HG03095 (cell line): ENCODE data around the gene PPDPF.
"Not testable (repeated sequence)": the region's sequence is repeated elsewhere in the genome, so short reads cannot be mapped to it uniquely, and the experiment has no call there.

Experiments used
- ATAC-seq: cut with Tn5 transposase; IDR thresholded peaks from one replicate; pipeline ENCODE4 v1.9.1; 2021; ENCODE audit warnings: moderate library complexity; ENCODE audit not compliant: unreplicated experiment

The PPDPF gene

DNA sequence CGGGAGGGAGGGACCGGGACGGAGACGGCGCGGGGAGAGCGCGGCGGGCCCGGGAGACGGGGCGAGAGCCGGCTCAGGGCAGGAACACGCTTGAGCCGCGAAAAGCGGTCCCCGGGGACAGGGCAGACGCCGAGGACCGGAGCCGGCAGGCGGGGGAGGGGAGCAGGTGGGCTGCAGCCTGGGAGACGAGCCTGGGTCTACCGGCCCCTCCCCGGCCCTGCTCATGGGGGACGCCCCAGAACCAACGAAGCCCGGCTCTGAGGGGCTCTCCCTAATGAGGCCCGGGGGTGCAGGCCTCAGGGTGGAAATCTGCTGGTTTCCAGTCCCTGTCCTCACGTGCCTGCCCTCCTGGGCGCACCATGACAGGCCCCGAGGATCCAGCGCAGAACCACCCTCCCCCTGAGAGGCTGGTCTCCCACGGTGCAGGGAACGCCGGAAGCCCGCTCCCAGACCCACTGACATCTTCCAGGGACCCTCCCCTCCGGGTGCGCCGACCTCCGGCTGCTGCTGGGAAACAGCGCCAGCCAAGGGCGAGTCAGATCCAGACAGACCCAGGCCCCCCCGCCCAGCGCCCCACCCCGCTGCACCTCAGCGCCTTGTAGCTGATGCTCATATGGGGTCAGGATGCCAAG, 21.1 kb upstream of the PPDPF start:
- ATAC-seq = no peak

DNA sequence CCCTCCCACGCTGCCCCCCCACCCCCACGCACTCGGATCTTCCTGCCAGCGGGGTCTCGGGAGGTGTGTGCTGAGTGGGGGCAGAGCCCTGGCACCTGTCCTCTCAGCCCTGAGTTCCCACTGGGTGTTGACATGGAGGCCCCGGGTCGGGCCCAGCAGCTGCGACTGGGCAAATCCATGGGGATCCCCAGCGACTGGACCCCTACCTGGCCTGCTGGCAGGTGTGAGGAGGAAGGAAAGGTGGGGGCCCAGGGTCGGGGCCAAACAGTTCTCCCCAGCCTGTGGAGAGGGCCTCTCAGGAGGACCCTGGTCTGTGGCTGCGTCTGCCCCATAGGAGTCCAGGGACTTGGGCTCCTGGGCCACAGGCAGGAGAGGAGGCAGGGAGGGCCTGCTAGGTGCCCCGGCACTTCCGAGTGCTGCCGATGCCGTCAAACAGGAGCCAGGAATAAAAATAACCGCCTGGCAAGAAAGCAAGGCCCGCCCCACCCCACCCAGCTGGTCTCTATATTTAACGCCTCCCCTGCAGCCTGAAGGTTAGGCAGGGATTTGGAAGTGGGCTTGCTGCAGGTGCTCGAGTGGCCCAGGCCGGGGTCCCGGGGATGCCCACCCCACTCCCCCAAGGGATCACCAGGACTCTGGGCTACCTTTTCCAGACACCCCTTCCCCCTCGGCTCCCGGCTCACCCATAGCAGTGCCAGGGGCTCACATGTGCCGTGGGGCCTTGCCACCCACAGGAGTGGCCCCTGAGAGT, 20.2 kb upstream of the PPDPF start:
- no peak for ATAC-seq

DNA sequence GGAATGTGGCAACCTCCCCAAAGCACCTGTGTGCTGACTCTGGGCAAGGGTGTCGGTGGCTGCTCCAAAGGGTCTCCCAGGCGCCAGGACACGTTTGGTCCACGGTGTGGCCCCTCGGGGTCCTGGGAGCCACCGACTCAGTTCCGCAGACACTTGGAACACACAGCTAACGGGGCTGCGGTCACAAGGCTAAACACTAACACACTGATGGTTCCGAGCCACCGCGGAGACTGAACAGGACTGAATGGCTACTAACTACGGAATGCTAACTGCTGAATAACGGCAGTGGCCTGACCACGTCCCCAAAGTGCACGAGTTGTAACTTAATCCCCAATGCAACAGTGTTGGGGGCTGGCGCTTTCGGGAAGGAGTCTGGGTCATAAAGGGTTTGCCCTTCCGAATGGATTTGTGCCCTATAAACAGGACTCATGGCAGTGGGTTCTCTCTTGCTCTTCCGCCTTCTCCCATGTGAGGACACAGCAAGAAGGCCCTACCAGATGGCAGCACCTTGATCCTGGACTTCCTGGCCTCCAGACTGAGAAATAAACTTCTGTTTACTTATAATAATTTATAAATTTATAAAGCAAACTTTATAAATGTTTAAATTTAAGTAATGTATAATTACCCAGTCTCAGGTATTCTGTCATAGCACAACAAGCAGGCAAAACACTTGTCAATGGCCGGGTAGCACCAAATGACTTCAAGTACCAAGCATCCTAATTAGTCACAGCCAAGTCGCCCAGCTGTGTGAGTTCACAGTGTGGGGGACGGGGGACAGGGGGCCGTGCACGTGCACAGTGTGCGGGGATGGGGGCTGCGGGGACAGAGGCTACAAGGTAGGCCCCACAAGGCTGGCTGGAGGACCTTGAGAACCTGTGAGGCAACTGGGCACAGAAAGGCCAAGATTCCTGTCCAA, 19.4 kb upstream of the PPDPF start:
- no peak for ATAC-seq

DNA sequence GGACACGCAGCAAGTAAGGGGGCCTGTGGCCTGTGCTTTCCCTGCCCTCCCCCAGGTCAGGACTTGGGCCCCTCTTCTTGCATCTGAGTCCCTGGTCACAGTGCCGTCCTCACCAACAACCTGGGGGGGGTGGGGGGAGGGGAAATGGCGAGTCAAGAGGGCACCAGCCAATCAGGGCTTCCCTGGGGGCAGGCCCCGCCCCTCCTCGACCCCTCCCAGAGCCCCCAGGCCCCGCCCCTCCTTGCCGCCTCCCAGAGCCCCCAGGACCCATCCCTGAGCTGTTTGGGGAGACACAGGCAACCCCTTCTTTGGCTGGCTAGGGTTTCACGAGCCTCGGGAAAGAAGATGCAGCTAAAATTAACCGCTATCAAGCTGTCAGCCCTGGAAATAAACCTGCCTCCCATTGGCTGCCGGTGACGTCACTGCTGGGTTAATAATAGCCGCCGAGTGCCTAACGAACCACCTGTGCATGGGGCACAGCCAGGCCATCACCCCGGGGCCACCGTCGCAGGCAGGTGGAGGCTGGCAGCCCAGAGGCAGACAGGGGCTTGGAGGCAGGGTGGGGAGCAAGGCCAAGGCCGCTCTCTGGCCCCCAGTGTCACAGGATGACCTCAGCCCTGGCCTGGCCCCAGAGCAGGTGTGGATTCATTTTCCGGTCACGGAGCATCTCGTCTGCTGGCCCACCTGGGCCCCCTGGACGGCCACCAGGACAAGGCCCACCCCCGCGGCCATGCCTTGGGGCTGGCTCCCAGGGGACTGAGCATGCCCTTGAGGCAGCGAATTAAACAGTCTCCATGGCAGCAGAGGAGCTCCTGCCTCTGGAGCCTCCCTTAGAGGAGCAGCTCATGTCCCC, 18.5 kb upstream of the PPDPF start:
- no peak for ATAC-seq

DNA sequence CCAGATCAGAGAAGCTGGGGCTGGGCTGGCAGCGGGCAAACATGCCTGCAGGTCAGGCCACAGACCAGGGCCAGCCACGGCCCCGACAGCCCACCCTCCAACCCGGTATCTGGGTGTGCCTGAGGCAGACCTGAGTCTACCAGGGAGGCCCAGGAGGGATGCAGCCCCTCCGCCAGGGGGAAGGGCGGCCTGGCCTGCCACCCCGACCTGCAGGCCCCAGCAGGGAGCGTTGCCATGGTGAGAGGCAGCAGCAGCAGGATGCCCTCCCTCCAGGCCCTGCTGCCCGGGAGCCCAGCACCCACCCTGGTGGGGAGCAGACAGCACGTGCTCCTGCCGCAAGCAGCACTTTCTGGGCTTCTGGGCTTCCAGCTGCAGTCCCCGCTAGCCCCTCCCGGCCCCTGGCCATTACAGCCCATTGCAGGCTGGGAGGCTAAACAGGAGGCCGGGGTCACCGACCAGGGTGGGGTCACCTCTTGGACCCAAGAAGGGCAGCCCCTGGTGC, 17.8 kb upstream of the PPDPF start:
- ATAC-seq = no peak

DNA sequence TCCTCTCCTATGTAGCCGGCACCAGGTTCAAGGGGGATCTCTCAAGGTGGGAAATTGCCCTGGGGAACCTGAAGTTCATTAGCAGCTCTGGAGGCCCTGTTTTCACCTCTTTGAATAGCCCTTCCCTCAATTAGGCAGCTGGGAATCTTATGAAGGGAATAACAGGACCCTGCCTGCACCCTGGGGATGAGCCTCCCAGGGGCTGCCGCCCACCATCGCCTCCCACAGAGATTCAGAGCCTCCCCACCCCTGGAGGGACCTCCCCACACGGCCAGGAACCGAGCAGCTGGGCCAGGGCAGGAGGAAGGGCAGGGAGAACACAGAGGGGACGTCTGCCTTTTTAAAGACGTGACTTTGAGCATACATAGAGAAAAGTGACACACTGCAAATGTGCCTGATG, 17.0 kb upstream of the PPDPF start:
- no peak for ATAC-seq

DNA sequence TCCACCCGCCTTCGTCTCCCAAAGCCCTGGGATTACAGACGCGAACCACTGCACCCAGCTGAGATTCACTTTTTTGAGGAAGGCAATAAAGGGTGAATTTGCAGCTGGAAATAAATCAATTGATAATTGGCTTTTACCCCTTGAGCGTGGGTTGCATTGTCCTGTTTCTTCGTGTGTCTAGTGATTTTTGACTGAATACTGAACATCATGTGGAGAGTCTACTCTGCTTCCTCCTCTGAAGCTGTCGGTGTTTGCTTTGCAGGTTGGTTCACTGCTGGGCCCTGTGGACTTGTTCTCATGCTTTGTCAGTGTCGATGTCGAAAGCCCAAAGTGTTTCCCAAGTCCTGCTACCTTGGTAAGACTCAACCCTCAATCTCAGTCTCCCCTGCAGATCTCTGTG, 15.9 kb upstream of the PPDPF start:
- no peak for ATAC-seq

DNA sequence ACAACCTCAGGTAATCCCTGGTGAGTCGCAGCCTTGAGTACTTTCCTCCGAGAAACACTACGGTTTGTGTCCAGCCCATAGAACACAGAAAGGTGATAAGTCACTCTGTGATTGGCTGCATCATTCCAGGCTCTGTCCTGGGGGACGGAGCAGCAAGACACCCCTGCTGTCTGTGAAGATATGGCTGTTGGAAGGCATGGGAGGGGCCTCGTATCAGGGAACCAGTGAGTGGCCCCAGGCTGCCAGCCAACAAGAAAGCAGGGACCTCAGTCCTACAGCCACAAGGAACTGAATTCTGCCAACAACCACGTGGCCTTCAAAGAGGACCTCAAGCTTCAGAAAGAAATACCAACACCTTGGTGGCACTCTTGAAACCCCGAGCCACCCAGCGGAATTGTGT, 15.3 kb upstream of the PPDPF start:
- ATAC-seq = no peak

DNA sequence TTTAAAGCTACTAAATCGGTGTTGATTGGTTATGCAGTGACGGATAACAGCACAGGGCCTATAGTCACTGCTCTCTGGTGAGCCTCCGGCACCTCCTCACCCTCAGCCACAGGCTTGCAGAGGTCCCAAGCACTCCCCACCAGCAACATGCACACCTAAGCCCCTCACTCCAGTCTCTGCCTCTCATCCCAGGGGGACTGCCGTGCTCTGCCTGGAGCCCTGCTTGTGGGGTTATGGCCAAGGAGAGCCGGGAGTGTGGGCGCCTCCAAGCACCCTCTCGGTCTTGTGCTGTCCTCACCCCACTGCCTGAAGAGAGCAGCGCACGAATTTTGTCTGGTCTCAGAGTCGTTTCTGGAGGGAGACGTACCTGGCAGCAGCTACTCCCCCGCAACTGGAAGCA, 14.8 kb upstream of the PPDPF start:
- ATAC-seq = no peak

DNA sequence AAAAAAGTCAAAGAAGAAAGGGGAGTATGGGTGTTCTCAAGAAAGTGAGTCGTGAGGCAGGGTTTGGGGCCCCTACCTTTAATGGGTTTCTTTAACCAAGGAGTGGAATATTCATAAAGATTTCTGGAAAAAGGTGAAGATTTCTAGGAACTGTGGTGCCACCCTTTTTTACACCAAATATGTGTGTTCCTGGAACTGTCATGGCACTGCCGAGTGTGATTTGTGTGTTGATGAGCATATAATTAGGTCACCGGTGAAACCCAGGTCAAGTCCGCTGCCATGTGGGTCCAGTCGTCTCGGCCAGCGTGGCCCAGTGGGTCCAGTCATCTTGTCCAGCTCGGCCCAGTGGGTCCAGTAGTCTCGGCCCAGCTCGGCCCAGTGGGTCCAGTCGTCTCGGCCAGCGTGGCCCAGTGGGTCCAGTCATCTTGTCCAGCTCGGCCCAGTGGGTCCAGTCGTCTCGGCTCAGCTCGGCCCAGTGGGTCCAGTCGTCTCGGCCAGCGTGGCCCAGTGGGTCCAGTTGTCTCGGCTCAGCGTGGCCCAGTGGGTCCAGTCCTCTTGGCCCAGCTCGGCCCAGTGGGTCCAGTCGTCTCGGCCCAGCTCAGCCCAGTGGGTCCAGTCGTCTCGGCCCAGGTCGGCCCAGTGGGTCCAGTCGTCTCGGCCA, 13.4 kb upstream of the PPDPF start:
- no peak for ATAC-seq

DNA sequence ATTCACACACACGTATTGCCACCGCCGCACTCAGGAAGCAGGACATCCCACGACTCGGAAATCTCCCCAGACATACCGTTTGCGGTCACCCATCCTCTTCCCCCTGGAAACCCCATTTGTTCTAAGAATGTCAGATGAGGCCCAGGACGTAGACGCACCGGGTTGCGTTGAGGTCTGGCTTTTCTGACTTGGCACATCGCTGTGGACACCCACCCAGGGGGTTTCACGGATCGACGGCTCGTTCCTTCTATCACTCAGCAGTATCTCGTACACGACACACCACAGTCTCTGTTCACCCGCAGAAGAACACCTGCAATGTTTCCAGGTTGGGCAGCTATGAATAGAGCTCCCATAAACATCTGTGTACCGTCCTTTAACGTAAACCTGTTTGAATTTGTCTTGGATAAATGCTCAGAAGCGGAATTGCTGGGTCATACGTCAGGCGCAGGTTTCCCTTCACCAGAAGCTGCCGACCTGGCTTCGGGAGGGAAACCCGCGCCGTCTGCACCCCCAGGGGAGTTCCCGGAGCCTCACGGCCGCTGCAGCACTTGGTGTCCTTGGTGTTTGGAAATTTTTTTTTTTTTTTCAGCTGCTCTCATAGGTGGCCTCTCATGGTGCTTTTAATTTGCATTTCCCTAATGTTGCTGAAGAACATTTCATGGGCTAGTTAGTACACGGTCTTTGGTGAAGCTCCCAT, 12.3 kb upstream of the PPDPF start:
- ATAC-seq = no peak

DNA sequence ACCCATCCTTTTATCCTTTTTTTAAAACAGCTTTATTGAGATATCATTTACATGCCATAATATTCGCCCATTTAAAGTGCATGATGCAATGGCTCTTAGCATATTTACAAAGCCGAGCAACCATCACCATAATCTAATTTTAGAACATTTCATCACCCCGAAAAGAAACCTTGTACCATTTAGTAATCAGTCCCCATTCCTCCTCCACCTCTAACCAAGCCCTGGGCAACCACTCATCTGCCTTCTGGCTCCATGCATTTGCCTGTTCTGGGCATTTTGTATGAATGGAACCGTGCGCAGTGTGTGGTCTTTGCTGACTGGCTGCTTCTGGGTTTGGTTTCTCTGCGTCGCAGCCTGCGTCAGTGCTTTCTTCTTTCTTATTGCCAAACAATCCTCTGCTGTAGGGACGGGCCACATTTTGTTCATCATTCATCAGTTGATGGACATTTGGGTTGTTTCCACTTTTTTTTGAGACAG, 11.4 kb upstream of the PPDPF start:
- ATAC-seq = no peak

DNA sequence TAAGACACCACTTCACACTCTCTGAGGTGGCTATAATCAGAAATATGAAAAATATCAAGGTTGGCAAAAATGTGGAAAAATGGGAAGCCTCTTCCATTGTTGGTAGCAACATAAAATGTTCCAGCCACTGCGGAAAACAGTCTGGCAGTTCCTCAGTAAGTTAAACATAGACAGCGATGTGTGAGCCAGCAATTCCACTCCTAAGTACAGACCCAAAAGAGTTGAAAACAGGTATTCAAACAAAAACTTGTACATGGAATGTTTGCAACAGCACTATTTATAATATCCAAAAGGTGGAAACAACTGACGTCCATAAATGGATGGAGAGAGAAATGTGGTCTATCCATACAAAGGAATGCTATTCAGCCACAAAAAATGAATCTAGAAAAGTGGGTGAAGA, 7.4 kb upstream of the PPDPF start:
- ATAC-seq = no peak

DNA sequence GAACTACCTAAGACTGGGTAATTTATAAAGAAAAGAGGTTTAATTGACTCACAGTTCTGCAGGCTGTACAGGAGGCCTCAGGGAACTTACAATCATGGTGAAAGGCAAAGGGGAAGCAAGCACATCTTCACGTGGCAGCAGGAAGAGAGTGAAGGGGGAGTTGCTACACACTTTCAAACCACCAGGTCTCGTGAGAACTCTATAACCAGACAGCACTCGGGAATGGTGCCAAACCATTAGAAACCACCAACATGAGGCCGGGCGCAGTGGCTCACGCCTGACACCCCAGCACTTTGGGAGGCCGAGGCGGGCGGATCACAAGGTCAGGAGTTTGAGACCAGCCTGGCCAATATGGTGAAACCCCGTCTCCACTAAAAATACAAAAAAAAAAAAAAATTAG, 6.0 kb upstream of the PPDPF start:
- ATAC-seq = not testable (repeated sequence)

DNA sequence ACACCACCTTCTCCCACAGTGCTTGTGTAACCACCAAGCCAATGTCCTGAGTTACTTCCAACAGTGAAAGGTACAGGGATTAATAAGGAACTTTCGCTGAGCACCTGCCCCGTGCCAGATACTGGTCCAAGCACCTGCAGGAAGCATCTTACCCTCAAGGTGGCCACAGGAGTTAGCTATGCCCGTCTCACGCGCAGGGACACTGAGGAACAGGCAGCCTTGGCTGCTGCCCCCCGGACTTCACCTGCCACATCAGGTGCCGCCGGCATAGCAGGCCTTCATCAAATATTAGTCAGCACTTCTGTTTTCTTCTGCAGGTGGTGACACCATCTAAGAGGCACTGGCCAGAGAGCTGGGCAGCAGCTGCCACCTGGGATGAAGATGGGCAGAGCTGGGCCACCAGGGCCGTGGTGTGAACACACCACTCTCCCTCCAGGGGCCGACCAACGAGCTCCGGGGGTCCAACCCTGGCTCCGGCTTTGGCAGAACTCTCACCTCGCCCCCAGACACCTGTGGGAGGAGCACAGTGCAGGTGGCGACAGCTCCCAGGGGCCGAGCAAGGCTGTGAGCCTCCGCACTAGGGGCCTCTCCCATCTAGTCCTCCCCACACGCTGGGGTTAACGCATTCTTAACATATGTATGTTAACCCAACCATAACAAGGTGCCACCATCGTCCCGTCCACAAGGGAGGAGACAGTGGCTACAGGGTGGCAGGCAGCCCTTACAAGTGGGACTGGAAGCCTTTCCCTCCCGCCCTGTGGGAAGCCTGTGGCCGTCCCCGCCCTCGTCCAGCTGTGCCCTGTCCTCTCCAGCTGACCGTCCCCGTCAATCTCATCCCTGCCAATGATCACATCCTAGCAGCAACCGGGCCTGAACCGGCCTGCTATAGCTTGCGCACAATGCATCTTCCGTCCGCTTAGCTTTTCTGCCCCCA, 2.9 kb upstream of the PPDPF start:
- ATAC-seq = no peak

DNA sequence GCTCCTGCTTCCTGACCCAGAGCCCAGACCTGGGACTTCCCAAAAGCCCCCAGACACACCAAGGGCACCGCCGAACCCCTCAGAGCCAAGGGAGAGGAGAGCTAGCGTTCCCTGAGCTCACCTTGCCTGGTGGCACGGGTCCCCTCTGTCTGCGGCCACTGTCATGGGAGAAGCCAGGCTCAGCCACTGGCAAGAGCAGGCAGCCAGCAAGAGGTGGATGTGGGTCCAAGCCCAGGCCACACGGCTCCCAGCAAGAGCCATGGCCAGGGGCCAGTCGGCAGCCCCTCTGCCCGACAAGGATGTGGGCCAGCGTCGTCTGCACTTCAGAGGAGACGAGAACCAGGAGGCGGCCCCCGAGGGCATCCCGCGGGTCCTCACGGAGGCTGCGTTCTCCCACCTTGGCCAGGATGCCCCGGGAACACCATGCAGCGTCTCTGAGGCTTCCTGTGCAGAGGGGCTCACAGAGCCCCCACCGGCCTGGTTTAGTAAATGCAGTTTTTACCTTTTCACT, 2.2 kb upstream of the PPDPF start:
- no peak for ATAC-seq

DNA sequence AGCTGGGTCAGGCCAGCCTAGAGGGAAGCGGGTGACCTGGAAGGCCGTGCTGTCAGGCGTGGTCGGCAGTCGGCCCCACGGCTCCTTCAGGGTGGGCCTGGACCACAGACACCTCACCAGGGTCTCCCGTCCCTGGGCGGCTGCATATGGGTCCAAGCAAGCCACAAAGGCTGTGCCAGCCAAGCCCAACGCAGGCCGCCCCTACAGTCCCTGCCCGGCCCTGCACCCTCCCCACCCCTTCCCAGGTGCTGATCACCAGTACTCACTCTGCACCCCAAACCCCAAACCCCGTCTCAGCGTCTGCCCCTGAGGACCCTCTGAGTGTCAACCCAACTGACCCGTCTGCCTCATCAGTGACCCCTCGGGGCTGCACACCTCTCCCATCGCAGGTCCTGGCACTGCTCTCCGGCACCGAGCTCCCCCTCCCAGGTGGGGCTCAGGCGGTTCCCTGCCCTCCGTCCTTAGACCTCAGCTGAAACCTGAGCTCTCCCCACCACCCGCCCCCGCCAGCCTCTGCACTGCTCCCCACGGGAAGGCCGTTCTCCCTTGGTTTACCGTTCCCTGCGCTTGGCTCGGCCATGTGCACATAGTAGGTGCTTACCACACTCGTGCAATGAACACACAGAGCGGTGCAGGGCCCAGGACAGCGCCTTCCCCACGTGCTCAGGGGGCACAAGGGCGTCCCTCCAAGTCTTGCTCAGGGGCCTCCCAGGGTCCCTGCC, 1.5 kb upstream of the PPDPF start:
- ATAC-seq = no peak
